PC-9 (cell line): ENCODE results near the gene SMC6. TPM values are rescaled to one million over a fixed set of nuclear protein-coding genes. Genes with fewer than 3 reads are reported as not detected.

Experiments used
- BruUV-seq: library from RNA; stranded (reverse); fragments of 400-500 nt; replicated peaks from 2 replicates; lab custom pipeline; 2021; lab: Mats Ljungman, UMichigan
- CTCF ChIA-PET: fragments of 300-600 bp; sonication (Branson Sonifier 250); formaldehyde crosslinking; loops from one replicate; lab custom pipeline; 2022; ENCODE audit warnings: antibody characterized with exemption; lab: Charles Lee
- POLR2A ChIA-PET: fragments of 300-600 bp; sonication (Branson Sonifier 250); formaldehyde crosslinking; loops from one replicate; lab custom pipeline; 2022; ENCODE audit warnings: antibody characterized with exemption; ENCODE audit not compliant: unreplicated experiment; lab: Charles Lee
- DNase-seq, 2 experiments: peaks; one replicate each; pipeline versions ENCODE4 v3.0.0 to v3.0.0-alpha.2; 2015 to 2022; ENCODE audit warnings: mixed read lengths in 1 of 2
- H2AFZ ChIP-seq: fragments of 200-600 bp; sonication (generic); 2 replicates; pipeline ENCODE4 v1.8.1; 2017; ENCODE audit warnings: antibody characterized with exemption
- H3F3A ChIP-seq: fragments of 200-600 bp; sonication (generic); 2 replicates; pipeline ENCODE4 v1.8.1; 2017; ENCODE audit warnings: antibody characterized with exemption, mild to moderate bottlenecking, low read depth; ENCODE audit not compliant: insufficient read depth
- H3K27ac ChIP-seq: fragments of 200-600 bp; sonication (generic); 2 replicates; pipeline ENCODE4 v1.6.1; 2016; ENCODE audit warnings: mixed run types
- H3K27me3 ChIP-seq: fragments of 200-600 bp; sonication (generic); 2 replicates; pipeline ENCODE4 v1.6.1; 2016; ENCODE audit warnings: low read depth, mixed run types; ENCODE audit not compliant: insufficient read depth
- H3K36me3 ChIP-seq: fragments of 200-600 bp; sonication (generic); 2 replicates; pipeline ENCODE4 v1.6.1; 2016; ENCODE audit warnings: low read depth, mixed run types
- H3K4me1 ChIP-seq: fragments of 200-600 bp; sonication (generic); replicated peaks from 2 replicates; pipeline ENCODE4 v1.6.1; 2016; ENCODE audit warnings: mixed run types; ENCODE audit not compliant: insufficient read depth
- H3K4me2 ChIP-seq: fragments of 200-600 bp; sonication (generic); 2 replicates; pipeline ENCODE4 v1.6.1; 2017; ENCODE audit warnings: mixed run types
- H3K4me3 ChIP-seq: fragments of 200-600 bp; sonication (generic); 2 replicates; pipeline ENCODE4 v1.6.1; 2016; ENCODE audit warnings: mixed run types
- H3K79me2 ChIP-seq: fragments of 200-600 bp; sonication (generic); 2 replicates; pipeline ENCODE4 v1.6.1; 2017; ENCODE audit warnings: low read depth, mixed run types
- H3K9me2 ChIP-seq: fragments of 200-600 bp; sonication (generic); 2 replicates; pipeline ENCODE4 v1.8.1; 2017; ENCODE audit warnings: mild to moderate bottlenecking; ENCODE audit not compliant: insufficient read depth
- H3K9me3 ChIP-seq: fragments of 200-600 bp; sonication (generic); 2 replicates; pipeline ENCODE4 v1.8.1; 2016; ENCODE audit warnings: low read depth; ENCODE audit not compliant: insufficient read depth
- H4K20me1 ChIP-seq: fragments of 200-600 bp; sonication (generic); 2 replicates; pipeline ENCODE4 v1.8.1; 2017; ENCODE audit not compliant: insufficient read depth
- CTCF ChIP-seq: fragments of 200-600 bp; sonication (generic); conservative IDR thresholded peaks from 2 replicates; pipeline ENCODE4 v1.6.1; 2017; ENCODE audit warnings: mixed run types, antibody characterized with exemption, mild to moderate bottlenecking, moderate library complexity
- EZH2 ChIP-seq: fragments of 200-600 bp; sonication (generic); IDR thresholded peaks from 2 replicates; pipeline ENCODE4 v1.8.0; 2017; ENCODE audit warnings: antibody characterized with exemption, low read depth
- intact Hi-C: fragments of 100-400 bp; cut with micrococcal nuclease; formaldehyde crosslinking; loops from one replicate; pipeline ENCODE4 v1.10.0; 2022; ENCODE audit not compliant: unreplicated experiment
- total RNA-seq: library from RNA; stranded (reverse); gene quantifications from 2 replicates; pipeline ENCODE4 v1.2.3, GENCODE V29; 2021

The SMC6 gene
- total RNA-seq, 1 experiment from 2014 or later: 19.2 TPM

GRCh38 chr2:17658251-17658843, 95.3 kb downstream of the SMC6 start:
- H3K27me3 ChIP-seq: no peaks in the 10 kb centered on the region
- ChIA-PET CTCF (no interaction called here), POLR2A (no interaction called here)
- no peak for DNase-seq
- no peaks in the 10 kb centered on the region for H3K79me2 ChIP-seq
- no peak overlapping the region for H3K27ac ChIP-seq
- H3K9me2 ChIP-seq: no peaks in the 10 kb centered on the region
- no peak overlapping the region for H3K4me3 ChIP-seq
- no peaks in the 10 kb centered on the region for H4K20me1 ChIP-seq
- BruUV-seq: no TSS peak
- H3F3A ChIP-seq: no peaks in the 10 kb centered on the region
- H3K4me2 ChIP-seq: no peak overlapping the region
- H3K4me1 ChIP-seq: no peaks in the 10 kb centered on the region
- TF ChIP-seq EZH2: no peak
- TF ChIP-seq CTCF: no peak
- H3K9me3 ChIP-seq: no peaks in the 10 kb centered on the region; the same call in 1 of the 2 replicates
- no peaks in the 10 kb centered on the region for H3K36me3 ChIP-seq
- H2AFZ ChIP-seq: no peak overlapping the region
- intact Hi-C loops: no loop called here

GRCh38 chr2:17657759-17658158, 95.9 kb downstream of the SMC6 start:
- intact Hi-C loops: no loop called here
- no peaks in the 10 kb centered on the region for H3K36me3 ChIP-seq
- no peak for TF ChIP-seq CTCF
- no peak for TF ChIP-seq EZH2
- ChIA-PET POLR2A (no interaction called here), CTCF (no interaction called here)
- no peaks in the 10 kb centered on the region for H3F3A ChIP-seq
- BruUV-seq: no TSS peak
- no peaks in the 10 kb centered on the region for H3K79me2 ChIP-seq
- H3K9me2 ChIP-seq: no peaks in the 10 kb centered on the region
- no peak overlapping the region for H3K27ac ChIP-seq
- H3K4me3 ChIP-seq: no peak overlapping the region
- no peaks in the 10 kb centered on the region for H3K4me1 ChIP-seq
- no peaks in the 10 kb centered on the region for H3K27me3 ChIP-seq
- no peaks in the 10 kb centered on the region; the same call in 1 of the 2 replicates for H3K9me3 ChIP-seq
- no peak overlapping the region for H2AFZ ChIP-seq
- DNase-seq: no peak
- H4K20me1 ChIP-seq: no peaks in the 10 kb centered on the region
- no peak overlapping the region for H3K4me2 ChIP-seq

GRCh38 chr2:17652681-17653394, 100.8 kb downstream of the SMC6 start:
- Histone ChIP-seq H3K4me1 (no peaks in the 10 kb centered on the region), H3K36me3 (no peaks in the 10 kb centered on the region), H3K27me3 (no peaks in the 10 kb centered on the region), H3K27ac (no peak overlapping the region), H3F3A (no peaks in the 10 kb centered on the region), H3K9me3 (no peaks in the 10 kb centered on the region; the same call in 1 of the 2 replicates), H3K79me2 (no peaks in the 10 kb centered on the region), H4K20me1 (no peaks in the 10 kb centered on the region), H2AFZ (no peak overlapping the region), H3K4me3 (no peak overlapping the region), H3K9me2 (no peaks in the 10 kb centered on the region), H3K4me2 (no peak overlapping the region)
- TF ChIP-seq CTCF (no peak), EZH2 (no peak)
- no TSS peak for BruUV-seq
- intact Hi-C loops: no loop called here
- CTCF ChIA-PET: interaction anchor here (0.6 kb wide), 1 partner anchor 154 kb away, joined by 4 read pairs; no protein-coding TSS in a partner anchor
- POLR2A ChIA-PET: interaction anchor here (0.6 kb wide), 1 partner anchor 19 kb away, joined by 3 read pairs; no protein-coding TSS in a partner anchor
- DNase-seq: no peak
